Glutamatergic neuron (in vitro differentiated cells): ENCODE measurements around the gene TTC27. TPM values are rescaled to one million over a fixed set of nuclear protein-coding genes. Genes with fewer than 3 reads are reported as not detected.

Source experiments
- DNase-seq: peaks from one replicate; pipeline ENCODE4 v3.0.0; 2022
- H3K27ac Mint-ChIP-seq: one replicate; pipeline ENCODE4 v1.8.0; 2020; ENCODE audit warnings: mild to moderate bottlenecking, mixed read lengths, inconsistent platforms; ENCODE audit not compliant: unreplicated experiment
- H3K27me3 Mint-ChIP-seq: one replicate; pipeline ENCODE4 v1.8.0; 2020; ENCODE audit warnings: mild to moderate bottlenecking, moderate library complexity, mixed read lengths, inconsistent platforms; ENCODE audit not compliant: unreplicated experiment
- H3K36me3 Mint-ChIP-seq: one replicate; pipeline ENCODE4 v1.8.0; 2020; ENCODE audit warnings: mild to moderate bottlenecking, mixed read lengths, inconsistent platforms; ENCODE audit not compliant: unreplicated experiment
- H3K4me1 Mint-ChIP-seq: one replicate; pipeline ENCODE4 v1.8.0; 2020; ENCODE audit warnings: mild to moderate bottlenecking, low read depth, mixed read lengths, inconsistent platforms; ENCODE audit not compliant: unreplicated experiment
- H3K4me3 Mint-ChIP-seq: one replicate; pipeline ENCODE4 v1.8.0; 2020; ENCODE audit warnings: mild to moderate bottlenecking, mixed read lengths, inconsistent platforms; ENCODE audit not compliant: unreplicated experiment
- H3K9me3 Mint-ChIP-seq: one replicate; pipeline ENCODE4 v1.8.0; 2020; ENCODE audit warnings: mild to moderate bottlenecking, moderate library complexity, mixed read lengths, inconsistent platforms; ENCODE audit not compliant: unreplicated experiment
- total RNA-seq: library from RNA; stranded (reverse); fragmentation: NEBNext Ultra II Directional; extraction: Animal tissue kit (Norgen Biotek cat#: 25700); gene quantifications from one replicate; pipeline ENCODE4 v1.2.1, GENCODE V29; 2021; ENCODE audit not compliant: unreplicated experiment
- TF ChIP-seq, protein P1 (sequence below): fragments of 200-600 bp; sonication (generic); IDR thresholded peaks from one replicate; pipeline ENCODE4 v1.5.0; 2021; ENCODE audit not compliant: partially characterized antibody, unreplicated experiment

TTC27 gene
- total RNA-seq, 1 donor from 2014 or later = 8.3 TPM

DNA sequence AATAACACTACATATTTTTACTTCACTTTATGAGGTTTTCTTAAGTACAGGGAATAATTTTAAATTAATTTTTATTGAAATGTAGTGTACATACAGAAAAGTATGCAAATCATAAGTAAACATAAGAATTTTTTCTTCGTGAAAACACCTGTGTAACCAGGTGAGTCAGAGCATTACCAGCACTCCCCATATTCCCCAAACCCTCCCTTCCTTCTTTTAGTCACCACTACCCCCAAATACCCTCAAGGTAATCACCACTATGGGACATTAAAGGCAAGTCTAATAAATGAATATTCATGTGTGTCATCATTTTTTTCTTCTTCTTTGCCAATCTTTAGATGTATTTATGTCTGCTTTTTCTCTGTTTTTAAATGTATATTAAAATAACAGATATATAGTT lies 179.0 kb downstream of the TTC27 start:
- H3K4me1 Mint-ChIP-seq = no peaks in the 10 kb centered on the region
- TF ChIP-seq, protein P1, sequence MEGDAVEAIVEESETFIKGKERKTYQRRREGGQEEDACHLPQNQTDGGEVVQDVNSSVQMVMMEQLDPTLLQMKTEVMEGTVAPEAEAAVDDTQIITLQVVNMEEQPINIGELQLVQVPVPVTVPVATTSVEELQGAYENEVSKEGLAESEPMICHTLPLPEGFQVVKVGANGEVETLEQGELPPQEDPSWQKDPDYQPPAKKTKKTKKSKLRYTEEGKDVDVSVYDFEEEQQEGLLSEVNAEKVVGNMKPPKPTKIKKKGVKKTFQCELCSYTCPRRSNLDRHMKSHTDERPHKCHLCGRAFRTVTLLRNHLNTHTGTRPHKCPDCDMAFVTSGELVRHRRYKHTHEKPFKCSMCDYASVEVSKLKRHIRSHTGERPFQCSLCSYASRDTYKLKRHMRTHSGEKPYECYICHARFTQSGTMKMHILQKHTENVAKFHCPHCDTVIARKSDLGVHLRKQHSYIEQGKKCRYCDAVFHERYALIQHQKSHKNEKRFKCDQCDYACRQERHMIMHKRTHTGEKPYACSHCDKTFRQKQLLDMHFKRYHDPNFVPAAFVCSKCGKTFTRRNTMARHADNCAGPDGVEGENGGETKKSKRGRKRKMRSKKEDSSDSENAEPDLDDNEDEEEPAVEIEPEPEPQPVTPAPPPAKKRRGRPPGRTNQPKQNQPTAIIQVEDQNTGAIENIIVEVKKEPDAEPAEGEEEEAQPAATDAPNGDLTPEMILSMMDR = no peak
- no peak overlapping the region for H3K4me3 Mint-ChIP-seq
- no peaks in the 10 kb centered on the region for H3K9me3 Mint-ChIP-seq
- no peak for DNase-seq
- no peak overlapping the region for H3K27ac Mint-ChIP-seq
- H3K36me3 Mint-ChIP-seq = no peaks in the 10 kb centered on the region
- no peaks in the 10 kb centered on the region for H3K27me3 Mint-ChIP-seq

DNA sequence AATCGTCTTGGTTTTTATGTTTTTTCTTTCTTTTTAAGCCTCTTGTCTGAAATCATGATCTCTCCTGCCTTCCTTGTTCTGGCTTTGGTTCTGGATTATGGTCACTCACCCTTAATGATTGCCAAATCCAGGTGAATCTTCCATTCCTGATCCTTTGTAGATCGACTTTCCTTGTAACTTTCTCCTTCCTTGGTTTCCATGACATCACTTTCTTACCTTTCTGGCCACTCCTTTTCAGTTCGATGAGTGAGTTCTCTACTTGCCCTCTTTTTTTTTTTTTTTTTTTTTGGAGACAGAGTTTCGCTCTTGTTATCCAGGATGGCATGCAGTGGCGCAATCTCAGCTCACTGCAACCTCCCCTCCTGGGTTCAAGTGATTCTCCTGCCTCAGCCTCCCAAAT lies 179.8 kb downstream of the TTC27 start:
- no peak for DNase-seq
- H3K9me3 Mint-ChIP-seq = no peaks in the 10 kb centered on the region
- no peaks in the 10 kb centered on the region for H3K4me1 Mint-ChIP-seq
- no peak overlapping the region for H3K27ac Mint-ChIP-seq
- H3K27me3 Mint-ChIP-seq = no peaks in the 10 kb centered on the region
- no peaks in the 10 kb centered on the region for H3K36me3 Mint-ChIP-seq
- H3K4me3 Mint-ChIP-seq = no peak overlapping the region
- TF ChIP-seq, protein P1 = no peak

DNA sequence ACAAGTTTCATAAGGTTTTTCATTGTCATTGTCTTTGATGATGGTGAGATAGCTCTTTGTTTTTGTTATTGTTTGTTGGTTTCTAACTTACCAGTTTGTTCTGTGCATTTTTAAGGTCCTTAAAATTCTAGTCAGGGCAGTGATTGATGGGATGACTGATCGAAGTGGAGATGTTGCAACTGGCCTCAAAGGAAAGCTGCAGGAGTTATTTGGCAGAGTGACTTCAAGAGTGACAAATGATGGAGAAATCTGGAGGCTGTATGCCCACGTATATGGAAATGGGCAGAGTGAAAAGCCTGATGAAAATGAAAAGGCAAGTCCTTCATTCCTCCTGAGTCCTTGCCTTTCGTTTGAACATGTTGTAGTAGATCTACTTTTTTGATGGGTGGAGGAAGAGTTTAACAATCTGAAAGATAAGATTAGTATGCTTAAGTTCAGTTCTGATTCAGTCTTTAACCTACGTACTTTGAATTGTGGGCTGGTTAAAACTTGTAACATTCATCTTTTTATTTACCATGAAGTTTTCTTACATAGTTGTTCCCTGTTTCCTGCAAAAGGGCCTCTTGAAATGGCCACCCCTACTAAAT lies 183.2 kb downstream of the TTC27 start:
- Mint-ChIP-seq H3K4me1 (no peaks in the 10 kb centered on the region), H3K9me3 (no peaks in the 10 kb centered on the region), H3K27me3 (no peaks in the 10 kb centered on the region), H3K36me3 (no peaks in the 10 kb centered on the region), H3K4me3 (no peak overlapping the region), H3K27ac (no peak overlapping the region)
- TF ChIP-seq, protein P1 = no peak
- DNase-seq = no peak

DNA sequence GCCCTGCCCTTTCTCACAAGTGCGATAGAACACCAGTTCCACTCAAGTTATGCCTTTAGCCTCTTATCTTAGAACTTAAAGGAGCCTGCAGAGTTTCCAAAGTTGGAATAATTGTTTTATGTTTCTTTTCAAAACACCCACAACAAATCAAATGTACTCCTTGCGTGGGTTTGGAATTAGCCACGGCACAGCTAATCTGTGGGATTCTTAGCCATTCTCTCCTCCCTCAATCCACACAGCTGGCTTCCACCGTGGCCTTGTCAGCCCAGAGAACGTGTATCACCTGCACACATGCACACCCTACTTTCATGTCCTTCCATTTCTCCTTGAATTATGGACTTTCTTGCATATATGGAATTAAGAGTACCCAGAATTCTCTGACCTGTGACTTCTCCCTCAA lies 183.8 kb downstream of the TTC27 start:
- TF ChIP-seq, protein P1 = no peak
- no peaks in the 10 kb centered on the region for H3K4me1 Mint-ChIP-seq
- no peak for DNase-seq
- H3K27ac Mint-ChIP-seq = no peak overlapping the region
- no peaks in the 10 kb centered on the region for H3K9me3 Mint-ChIP-seq
- no peak overlapping the region for H3K4me3 Mint-ChIP-seq
- H3K27me3 Mint-ChIP-seq = no peaks in the 10 kb centered on the region
- no peaks in the 10 kb centered on the region for H3K36me3 Mint-ChIP-seq

DNA sequence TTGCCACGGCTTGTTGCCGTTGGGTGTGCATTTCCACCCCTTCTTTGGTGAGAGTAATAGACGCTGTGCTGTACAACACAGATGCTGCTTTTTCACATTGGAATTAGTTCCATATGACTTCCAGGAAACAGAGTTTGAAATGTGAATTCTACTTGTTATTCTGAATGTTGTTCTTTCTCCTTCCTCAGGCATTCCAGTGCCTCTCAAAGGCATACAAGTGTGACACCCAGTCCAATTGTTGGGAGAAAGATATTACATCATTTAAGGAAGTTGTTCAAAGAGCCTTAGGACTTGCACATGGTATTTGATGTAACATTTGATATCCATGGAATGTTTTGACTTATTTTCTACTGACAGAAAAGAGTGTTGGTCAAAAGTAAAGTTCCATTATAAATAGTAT lies 184.5 kb downstream of the TTC27 start:
- TF ChIP-seq, protein P1 = no peak
- Mint-ChIP-seq H3K27me3 (no peaks in the 10 kb centered on the region), H3K4me1 (no peaks in the 10 kb centered on the region), H3K9me3 (no peaks in the 10 kb centered on the region), H3K4me3 (no peak overlapping the region), H3K27ac (no peak overlapping the region), H3K36me3 (no peaks in the 10 kb centered on the region)
- DNase-seq = no peak
